Urothelium cell line (cell line): ENCODE results near the gene BMP6.

ENCODE experiments used
- DNase-seq: peaks from one replicate; pipeline ENCODE4 v3.0.0; 2011; ENCODE audit warnings: low spot score, mixed read lengths
- FAIRE-seq: peaks from 2 replicates; lab custom pipeline; 2011; peaks lifted over from hg19 to GRCh38; lab: Jason Lieb, UNC

The BMP6 gene

GRCh38 chr6:7820288-7820835 lies 94.5 kb downstream of the BMP6 start:
- no peak for DNase-seq
- FAIRE-seq = no peak

- no peak for DNase-seq
These were observed 95.5 kb downstream of the BMP6 start for GRCh38 chr6:7821426-7821825.

GRCh38 chr6:7823552-7823951 lies 97.7 kb downstream of the BMP6 start:
- FAIRE-seq (no peak), DNase-seq (no peak)

More at GRCh38 chr6:7821426-7821825, 95.5 kb downstream of the BMP6 start:
- FAIRE-seq = no peak

- DNase-seq = no peak
- no peak for FAIRE-seq
These were observed 100.1 kb downstream of the BMP6 start for GRCh38 chr6:7825986-7826385.

- DNase-seq = no peak
- no peak for FAIRE-seq
These were observed 101.2 kb downstream of the BMP6 start for GRCh38 chr6:7827142-7827541.

- DNase-seq (no peak), FAIRE-seq (no peak)
These were observed 102.2 kb downstream of the BMP6 start for GRCh38 chr6:7828124-7828523.

GRCh38 chr6:7832904-7833750 lies 107.2 kb downstream of the BMP6 start:
- no peak for DNase-seq
- FAIRE-seq = no peak

GRCh38 chr6:7833751-7834070 lies 107.8 kb downstream of the BMP6 start:
- DNase-seq = no peak
- FAIRE-seq = no peak

- FAIRE-seq = no peak
- no peak for DNase-seq
These were observed 110.6 kb downstream of the BMP6 start for GRCh38 chr6:7836371-7837026.

- DNase-seq (no peak), FAIRE-seq (no peak)
These were observed 116.0 kb downstream of the BMP6 start for GRCh38 chr6:7841781-7842468.

- DNase-seq (no peak), FAIRE-seq (no peak)
These were observed 121.3 kb downstream of the BMP6 start for GRCh38 chr6:7846966-7847818.

- FAIRE-seq (no peak), DNase-seq (no peak)
These were observed 122.3 kb downstream of the BMP6 start for GRCh38 chr6:7848229-7848628.

GRCh38 chr6:7851780-7852179 lies 125.9 kb downstream of the BMP6 start:
- DNase-seq = no peak
- FAIRE-seq = no peak

GRCh38 chr6:7859591-7859990 lies 133.7 kb downstream of the BMP6 start:
- FAIRE-seq (no peak), DNase-seq (no peak)

GRCh38 chr6:7865781-7866180 lies 139.9 kb downstream of the BMP6 start:
- FAIRE-seq (no peak), DNase-seq (no peak)

- DNase-seq (no peak), FAIRE-seq (no peak)
These were observed 140.6 kb downstream of the BMP6 start for GRCh38 chr6:7866526-7866925.

GRCh38 chr6:7868926-7869325 lies 143.0 kb downstream of the BMP6 start:
- DNase-seq = no peak
- no peak for FAIRE-seq

GRCh38 chr6:7878401-7878964 lies 152.6 kb downstream of the BMP6 start:
- DNase-seq (no peak), FAIRE-seq (no peak)

GRCh38 chr6:7879043-7879442 lies 153.1 kb downstream of the BMP6 start:
- DNase-seq = no peak
- no peak for FAIRE-seq

GRCh38 chr6:7879579-7879978 lies 153.7 kb downstream of the BMP6 start:
- FAIRE-seq = no peak
- no peak for DNase-seq
